Hepatocyte (in vitro differentiated cells): Measurements from ENCODE around the gene KRTAP19-6.

Experiments used
- CTCF ChIP-seq: fragments of 200-600 bp; sonication (generic); IDR thresholded peaks from 2 replicates; pipeline ENCODE4 v1.5.1; 2016; ENCODE audit warnings: antibody characterized with exemption, mild to moderate bottlenecking; ENCODE audit not compliant: poor library complexity
- EZH2 ChIP-seq: fragments of 200-600 bp; sonication (generic); IDR thresholded peaks from 2 replicates; pipeline ENCODE4 v1.6.1; 2016; ENCODE audit warnings: antibody characterized with exemption, mild to moderate bottlenecking, borderline replicate concordance

- TF ChIP-seq CTCF (no peak), EZH2 (no peak)
Observed at GRCh38 chr21:30590297-30590696, 48.6 kb upstream of the KRTAP19-6 start, which contains the start of gene KRTAP22-2.
